Measurements from ENCODE around the gene SH3D19.

DNA sequence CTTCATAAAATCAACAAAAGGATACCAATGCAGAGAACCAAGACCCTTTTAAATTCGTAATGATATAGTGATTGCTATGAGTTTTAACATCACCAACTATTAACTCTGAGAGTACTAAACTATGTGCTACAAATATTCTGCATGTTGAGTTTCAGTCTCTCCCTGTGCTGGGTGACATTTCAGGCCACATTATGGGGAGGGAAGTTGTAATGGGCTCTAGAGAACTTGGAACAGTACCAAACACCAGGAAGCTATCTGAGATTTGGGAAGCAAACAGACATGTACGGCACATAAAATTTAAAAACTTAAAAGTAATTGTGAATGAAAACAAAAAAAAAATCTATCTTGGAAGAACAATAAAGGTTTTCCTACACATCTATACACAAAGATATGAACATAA lies 108.1 kb downstream of the SH3D19 start:
- no peak for TF ChIP-seq CTCF (IDR thresholded peaks at IDR 0.05)
- no peak for TF ChIP-seq POLR2AphosphoS5 (IDR thresholded peaks at IDR 0.05)
- no peak for TF ChIP-seq EP300 (IDR thresholded peaks at IDR 0.05)
- TF ChIP-seq POLR2A (IDR thresholded peaks at IDR 0.05) = no peak
